ENCODE data around the gene FADS2.

FADS2 gene

DNA sequence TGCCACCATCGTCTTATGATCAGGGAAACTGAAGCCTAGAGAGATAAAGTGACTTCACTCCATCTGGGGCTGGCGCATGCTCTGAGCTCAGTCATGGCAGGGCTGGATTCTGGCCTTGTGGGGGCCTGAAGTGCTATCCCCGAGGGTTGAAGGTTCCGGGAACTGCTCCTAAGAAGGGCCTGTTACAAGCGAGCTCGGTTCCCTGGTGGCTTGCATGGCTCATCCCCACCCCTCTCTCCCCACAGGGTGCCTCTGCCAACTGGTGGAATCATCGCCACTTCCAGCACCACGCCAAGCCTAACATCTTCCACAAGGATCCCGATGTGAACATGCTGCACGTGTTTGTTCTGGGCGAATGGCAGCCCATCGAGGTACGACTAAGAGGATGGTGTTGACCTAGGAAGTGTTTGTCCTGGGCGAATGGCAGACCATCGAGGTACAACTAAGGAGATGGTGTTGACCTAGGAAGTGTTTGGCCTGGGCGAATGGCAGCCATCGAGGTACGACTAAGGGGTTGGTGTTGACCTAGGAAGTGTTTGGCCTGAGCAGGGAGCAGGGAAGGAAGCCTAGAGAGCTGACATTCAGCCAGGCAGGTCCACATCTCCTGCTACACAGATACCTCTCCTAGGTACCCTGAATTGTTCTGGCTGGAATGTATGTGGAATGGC is 19.9 kb downstream of the FADS2 start:
- no peak for DNase-seq

DNA sequence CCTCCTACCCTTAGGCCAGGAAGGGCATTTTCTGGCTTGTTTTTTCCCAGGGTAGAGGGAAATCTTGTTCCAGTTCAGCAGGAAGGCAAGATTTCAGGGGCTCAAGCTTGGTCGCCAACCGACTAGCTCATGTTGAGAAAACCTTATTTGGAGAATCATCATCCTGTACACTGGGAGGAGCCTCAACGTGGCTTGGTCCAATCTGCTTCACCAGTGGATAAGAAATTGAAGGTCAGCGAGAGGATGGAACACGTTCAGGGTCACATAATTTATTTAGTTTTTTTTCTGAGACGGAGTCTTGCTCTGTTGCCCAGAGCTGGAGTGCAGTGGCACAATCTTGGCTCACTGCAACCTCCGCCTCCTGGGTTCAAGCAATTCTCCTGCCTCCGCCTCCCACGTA is 20.5 kb downstream of the FADS2 start:
- no peak for DNase-seq

DNA sequence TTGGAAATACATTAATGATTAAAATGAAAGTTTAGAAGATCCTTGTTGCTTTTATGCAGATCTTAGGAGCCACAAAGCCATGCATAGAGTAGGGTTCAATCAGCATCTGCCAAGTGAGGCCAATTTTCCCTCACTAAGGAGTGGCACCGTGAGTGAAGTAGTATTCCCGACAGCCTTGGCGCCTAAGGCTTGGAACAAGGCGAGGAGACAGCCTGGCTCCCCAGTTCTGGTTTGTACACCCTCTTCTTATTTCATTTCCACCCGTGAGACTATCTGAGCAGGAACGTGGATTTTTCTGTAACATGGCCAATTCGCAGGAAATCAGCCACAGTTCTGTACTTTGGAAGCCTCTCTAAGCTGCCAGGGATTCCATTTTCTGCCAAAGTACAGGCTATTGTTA is 22.6 kb downstream of the FADS2 start:
- no peak for DNase-seq

DNA sequence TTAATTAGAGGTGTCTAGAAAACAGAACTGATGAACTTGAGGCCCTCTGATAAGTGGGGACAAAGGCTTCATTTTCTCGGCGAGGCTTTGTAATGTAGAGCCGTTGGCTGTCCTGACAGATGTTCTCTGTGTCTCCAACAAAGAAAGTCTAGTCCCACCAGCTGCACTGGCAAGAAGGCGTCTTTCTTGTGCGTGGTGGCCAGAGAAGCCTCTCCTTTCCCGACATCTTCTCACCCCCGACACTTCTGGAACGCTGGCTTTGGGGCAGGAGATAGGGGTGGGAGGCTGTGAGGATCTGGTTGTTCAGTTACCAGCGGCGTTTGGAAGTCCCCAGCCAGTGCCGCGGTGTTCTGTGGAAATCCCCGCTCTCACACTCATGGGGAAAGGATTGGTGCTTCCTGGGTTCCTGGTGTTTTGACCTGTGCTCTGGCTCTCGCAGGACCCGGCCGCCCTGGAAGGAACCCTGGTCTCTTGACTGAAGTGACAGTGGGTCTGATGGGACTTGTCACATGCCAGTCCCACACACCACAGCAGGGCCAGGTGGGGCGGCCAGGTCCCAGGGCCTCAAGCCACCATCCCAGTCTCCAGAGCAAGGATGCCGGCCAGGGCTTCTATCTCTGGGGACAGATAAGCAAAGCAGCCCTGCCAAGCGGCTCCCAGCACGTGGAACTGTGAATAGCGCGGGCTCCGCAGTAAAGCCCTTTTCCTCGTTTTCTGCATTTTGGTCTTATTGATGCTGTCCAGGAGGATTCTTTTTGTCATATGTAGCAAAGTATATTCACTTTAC is 23.2 kb downstream of the FADS2 start:
- no peak for DNase-seq

DNA sequence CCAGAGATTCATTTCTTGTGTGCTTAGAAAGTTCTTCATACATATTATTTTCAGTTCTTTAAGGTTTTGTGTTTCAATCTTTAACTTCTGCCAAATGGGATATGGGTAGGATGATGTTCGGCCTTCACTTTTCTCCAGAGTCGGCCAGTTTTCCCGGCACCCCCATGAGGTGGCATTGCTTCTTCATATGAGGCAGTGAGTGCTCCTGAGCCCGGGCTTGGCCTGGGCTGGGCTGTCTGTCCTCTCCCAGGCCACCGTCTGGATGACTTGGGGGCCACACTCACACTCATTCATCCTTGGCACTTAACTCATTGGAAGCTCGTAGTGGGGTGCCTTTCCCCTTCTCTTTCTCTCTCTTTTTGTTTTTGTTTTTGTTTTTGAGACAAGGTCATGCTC is 23.8 kb downstream of the FADS2 start:
- DNase-seq, result no peak

DNA sequence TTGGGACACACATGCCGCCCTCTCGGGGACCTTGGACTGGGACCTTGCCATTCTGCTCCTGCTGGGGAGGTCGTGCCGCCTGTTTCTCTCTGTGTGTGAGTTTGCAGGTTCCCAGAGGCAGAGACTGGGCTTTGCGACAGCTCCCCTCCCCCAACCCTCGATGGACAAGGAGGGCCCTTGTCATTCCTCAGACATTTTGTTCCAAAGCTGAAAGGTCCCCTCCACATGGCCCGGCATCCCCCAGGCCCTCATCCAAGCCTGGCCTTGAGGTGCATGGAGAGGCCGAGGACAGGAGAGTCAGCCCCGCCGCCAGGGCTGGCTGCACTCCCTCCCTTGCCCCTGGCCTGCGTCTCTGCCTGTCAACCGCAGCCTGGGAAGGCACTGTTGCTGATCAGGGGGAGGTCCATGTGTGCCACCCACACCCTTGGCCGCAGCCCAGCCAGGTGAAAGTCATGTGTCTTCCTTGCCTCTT is 25.6 kb downstream of the FADS2 start:
- no peak for DNase-seq

DNA sequence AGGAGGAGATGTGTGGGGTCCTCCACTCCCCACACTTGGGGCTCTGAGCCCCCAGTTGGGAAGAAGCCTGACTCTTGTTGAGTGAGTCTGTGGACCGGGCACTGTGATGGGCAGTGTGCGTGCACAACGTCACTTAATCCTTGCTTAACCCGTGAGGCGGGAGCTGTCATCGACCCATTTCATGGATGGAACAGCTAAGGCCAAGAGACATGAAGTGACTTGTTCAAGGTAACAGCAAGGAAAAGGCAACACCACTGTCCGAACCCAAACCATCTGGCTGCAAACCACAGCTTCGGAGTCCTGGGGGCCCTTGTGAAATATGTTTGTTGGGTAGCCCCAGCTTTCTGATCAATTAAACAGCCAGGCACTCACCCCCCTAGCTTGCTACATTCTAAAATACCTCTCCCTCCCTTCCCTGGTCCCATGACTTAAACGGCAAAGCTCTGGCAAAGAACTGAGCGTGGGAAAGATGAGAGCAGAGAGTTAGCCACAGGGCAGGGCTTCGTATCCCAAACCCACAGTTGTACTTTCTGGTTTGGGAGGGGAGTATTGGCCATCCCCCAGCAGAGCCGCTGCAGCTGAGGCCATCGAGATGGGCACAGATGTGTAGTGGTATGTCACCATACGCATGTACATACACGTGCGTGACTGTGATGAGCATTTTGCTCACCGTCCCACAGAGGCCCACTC is 26.3 kb downstream of the FADS2 start:
- no peak for DNase-seq

DNA sequence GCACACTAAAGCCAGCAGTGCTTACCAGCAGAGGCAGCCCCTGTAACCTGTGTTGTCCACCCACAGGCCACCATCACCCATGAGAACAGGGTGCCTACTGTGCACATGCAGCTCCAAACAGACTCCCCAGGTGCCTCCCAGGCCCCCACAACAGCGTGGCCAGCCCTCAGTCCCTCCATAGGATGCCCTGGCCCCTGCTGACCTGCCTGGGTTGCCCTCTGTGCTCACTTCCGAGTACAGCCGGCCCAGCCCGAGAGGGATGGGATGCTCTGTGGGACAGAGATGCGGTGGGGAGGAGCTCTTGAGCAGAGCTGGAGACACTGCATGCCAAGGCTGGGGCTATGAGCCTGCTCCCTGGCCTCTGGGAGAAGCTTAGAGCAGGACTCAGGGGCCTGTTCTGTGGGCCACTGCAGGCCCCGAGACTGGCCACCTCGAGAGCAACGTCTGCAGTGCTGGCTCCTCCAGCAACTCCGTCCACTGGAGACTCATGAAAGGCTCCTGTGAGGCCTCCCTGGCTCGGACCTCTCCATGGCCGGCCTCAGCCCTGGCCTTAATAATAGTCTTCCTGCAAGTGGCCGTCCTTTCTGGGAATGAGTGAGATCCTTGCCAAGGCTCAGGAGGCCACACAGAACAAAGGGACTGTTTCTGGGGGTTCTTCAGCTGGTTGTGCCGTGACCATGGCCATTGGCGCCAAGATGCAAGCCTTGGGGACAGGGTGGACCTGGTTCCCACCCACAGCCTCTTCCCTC is 27.0 kb downstream of the FADS2 start:
- DNase-seq, result no peak

DNA sequence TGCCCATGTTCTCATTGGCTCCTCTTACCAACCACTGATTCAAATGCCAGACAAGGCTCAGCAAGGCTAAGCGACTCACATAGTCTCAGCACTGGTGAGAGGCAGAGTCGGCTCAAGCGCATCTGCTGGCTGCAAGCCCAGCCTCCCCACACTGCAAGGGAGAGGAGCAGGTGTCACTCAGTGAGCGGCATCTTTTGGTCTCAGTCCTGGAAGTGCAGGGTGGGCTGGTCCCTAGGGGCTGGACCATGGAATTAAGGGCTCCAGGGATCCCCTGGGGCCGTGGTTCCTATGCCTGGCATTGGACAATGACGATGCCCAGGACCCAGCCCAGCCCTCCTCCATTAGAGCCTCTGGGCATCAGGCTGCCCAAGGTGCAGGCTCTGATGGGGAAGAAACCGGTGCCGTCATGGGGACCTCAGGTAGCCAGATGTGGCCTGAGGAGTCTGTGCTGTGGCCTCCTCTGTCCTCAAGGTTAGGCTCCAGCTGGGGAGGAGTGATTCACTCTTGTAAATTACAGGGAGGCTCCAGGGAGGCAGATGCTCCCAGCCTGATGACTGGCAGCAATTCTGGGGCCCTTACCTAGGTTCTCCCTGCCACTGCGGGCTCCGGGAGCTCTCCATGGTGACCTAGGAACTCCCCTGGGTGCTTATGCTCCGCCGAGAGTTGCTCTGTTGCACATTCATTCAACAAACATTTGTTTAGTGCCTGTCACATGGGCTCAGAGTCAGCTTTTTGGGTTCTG is 28.0 kb downstream of the FADS2 start:
- peak; percentile 31 for DNase-seq

DNA sequence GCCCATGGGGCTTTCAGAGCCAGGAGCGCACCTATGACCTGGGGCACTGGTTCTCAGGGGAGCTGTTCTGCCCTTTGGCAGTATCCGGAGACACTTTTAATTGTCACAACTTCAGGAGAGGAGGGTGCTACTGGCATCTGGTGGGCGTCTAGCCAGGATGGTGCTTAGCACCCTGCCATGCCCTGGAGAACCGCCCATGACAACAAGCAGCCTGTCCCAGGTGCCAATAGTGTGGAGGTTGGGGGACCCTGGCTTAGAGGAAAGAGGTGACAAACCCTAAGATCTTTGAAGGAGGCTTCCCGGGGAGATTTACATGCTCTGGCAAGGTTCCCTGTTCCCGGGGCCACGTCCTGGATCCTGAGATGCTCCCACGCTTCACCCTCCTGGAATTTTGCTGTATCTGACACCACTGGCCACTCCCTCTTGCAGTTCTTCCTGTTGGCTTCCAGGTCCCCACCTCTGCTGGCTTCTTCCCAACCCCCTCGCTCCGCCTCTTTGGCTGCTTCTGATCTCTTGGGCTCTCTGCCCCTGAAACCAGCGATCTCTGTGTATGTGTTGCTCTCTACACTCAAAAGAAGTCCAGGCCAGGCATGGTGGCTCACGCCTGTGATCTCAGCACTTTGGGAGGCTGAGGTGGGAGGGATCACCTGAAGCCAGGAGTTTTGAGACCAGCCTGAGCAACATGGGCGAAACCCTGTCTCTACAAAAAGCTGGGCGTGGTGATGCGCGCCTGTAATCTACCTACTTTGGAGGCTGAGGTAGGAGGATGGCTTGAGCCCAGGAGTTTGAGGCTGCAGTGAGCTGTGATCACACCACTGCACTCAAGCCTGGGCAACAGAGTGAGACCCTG is 32.2 kb downstream of the FADS2 start:
- DNase-seq, result no peak

DNA sequence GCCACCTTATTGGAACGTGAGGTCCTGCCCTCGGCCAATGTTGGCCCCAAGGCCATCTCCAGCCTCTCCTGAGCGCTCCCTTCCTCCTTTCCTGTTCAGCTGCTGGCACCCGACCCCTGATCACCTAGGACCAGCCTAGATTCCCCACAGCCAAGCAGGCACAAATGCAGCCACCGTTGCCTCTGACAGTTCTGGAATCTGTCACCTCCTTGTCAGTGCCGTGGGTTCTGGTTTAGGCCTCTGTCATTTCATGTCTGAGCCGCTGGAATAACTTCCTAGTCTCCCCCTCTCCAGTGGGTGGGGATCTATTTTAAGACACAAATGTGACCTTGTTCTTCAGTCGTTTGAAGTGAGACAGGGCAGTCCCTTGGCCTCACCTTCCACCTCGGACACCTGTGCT is 33.5 kb downstream of the FADS2 start:
- no peak for DNase-seq

DNA sequence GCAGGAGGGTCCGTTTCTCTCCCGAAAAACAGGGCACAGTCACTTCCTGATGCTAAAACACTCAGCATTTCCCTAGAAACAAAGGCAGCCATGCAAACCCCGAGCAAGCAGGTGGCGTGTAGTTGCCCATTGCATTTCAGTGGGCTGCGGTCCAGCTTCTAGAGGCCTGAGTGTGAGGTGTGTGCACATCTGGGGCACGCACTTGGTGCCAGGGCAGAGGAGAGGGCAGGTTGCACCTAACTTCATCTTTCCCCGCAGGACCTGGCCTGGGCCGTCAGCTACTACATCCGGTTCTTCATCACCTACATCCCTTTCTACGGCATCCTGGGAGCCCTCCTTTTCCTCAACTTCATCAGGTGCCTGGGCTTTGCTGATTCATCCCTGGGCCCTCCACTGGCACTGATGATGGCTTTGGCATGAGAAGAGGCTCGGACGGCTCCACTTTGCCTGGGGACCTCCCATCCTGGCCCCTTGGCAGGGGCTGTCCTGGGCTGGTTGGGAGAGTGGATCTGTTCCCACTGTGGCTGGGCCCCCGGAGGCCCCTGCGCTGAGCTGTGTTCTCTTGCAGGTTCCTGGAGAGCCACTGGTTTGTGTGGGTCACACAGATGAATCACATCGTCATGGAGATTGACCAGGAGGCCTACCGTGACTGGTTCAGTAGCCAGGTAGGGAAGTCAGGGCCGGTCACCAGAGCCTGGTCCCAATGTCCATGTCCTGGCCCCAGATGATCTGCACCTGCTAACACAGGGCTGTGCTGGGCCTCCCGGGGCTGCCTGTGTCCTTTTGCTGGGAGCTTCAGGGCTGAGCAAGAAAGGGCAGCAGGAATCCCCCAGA is 34.8 kb downstream of the FADS2 start:
- no peak for DNase-seq

DNA sequence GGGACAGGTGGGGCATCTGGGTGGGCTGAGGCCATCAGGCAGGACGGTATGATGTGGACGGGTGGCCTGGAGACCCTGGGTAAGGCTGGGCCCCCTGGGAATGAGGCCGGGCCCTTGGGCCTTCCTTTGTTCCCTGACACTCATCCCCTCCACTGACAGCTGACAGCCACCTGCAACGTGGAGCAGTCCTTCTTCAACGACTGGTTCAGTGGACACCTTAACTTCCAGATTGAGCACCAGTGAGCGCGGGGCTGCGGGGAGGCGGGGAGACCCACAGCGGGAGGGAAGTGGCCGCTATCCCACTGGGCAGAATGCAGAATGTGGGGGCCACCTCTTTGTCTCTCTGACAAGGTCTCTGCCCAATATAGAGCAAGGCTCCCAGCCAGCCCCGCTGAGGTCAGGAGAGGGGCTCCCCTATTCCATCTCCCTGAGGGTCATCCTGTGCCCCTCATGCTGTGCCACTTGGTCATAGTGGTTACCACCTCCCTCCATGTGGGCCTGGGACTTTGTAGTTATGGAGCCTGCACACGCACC is 35.5 kb downstream of the FADS2 start:
- DNase-seq, result no peak

DNA sequence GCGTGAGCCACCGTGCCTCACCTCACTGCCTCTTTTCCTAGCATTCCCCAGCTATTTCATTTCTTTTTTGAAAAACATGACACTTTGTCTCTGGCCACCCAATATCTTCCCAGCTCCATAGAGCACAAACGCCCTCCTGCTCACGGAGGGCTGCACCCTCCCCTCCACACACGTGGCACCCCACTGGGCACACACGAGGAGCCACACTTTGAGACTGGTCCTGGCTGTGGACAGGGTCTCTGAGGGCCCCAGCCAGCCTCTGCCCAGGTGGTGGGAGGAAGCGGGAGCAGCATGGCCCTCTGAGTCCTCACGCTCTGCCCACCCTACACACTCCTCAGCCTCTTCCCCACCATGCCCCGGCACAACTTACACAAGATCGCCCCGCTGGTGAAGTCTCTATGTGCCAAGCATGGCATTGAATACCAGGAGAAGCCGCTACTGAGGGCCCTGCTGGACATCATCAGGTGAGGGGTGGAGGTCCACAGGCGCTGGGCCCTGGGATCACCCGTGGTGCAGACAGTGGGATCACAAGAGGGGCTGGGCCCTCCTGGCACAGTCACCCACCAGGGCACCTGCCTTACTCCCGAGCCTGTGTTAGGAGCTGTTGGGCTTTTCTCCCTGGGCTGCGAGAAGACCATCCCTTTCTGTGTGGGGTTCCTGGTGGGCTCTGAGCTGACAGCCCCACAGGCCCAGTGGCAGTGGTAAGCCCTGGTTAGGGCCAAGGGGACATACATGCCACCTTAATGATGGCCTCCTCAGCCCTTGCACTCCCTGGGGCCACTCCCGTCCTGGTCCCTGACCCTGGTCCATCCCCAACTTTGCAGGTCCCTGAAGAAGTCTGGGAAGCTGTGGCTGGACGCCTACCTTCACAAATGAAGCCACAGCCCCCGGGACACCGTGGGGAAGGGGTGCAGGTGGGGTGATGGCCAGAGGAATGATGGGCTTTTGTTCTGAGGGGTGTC is 37.0 kb downstream of the FADS2 start:
- no peak for DNase-seq

DNA sequence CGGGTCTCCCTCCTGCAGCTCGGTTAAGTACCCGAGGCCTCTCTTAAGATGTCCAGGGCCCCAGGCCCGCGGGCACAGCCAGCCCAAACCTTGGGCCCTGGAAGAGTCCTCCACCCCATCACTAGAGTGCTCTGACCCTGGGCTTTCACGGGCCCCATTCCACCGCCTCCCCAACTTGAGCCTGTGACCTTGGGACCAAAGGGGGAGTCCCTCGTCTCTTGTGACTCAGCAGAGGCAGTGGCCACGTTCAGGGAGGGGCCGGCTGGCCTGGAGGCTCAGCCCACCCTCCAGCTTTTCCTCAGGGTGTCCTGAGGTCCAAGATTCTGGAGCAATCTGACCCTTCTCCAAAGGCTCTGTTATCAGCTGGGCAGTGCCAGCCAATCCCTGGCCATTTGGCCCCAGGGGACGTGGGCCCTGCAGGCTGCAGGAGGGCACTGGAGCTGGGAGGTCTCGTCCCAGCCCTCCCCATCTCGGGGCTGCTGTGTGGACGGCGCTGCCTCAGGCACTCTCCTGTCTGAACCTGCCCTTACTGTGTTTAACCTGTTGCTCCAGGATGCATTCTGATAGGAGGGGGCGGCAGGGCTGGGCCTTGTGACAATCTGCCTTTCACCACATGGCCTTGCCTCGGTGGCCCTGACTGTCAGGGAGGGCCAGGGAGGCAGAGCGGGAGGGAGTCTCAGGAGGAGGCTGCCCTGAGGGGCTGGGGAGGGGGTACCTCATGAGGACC is 38.3 kb downstream of the FADS2 start:
- DNase-seq, result no peak

DNA sequence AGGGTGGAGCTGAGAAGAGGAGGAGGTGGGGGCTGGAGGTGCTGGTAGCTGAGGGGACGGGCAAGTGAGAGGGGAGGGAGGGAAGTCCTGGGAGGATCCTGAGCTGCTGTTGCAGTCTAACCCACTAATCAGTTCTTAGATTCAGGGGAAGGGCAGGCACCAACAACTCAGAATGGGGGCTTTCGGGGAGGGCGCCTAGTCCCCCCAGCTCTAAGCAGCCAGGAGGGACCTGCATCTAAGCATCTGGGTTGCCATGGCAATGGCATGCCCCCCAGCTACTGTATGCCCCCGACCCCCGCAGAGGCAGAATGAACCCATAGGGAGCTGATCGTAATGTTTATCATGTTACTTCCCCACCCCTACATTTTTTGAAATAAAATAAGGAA is 38.9 kb downstream of the FADS2 start:
- DNase-seq, result no peak

DNA sequence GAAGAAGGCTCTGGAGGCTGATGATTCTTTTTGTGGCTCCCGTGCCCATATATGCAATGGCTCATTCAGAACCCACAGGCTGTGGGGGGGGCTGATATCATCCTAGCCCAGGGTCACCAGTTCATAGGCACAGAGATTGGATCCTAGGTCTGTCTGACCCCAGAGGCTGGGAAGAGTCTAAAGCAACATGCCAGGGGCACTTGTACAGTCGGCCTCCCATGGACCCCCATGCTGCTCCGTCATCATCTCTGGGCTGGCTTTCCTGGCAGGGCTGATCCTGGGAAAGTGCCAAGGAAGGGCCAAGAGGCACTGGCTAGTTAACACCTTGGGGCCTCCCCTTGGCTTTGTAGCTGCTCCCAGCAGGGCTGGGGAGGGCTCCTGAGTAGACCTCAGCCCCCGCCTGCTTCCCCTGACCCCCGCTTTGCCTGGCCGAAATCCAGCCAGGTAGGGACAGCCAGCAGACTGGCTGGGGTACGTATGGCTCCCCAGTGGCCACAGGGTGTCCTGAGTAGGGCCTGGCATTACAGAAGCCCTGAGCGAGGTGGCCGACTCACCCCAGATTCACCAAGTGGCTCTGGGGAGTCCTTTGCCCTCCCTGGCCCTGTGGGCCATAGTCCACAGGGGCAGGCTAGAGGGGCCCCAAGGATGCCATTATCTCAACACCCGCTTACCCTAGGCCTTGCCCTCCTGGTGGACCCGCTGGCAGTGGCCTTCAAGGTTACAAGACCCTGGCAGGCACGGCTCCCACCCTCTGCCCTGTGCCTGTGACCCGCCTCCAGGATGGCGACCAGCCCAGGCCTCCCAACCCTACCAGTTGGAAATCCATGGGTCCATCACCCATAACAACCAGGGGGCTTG is 40.7 kb downstream of the FADS2 start:
- no peak for DNase-seq

DNA sequence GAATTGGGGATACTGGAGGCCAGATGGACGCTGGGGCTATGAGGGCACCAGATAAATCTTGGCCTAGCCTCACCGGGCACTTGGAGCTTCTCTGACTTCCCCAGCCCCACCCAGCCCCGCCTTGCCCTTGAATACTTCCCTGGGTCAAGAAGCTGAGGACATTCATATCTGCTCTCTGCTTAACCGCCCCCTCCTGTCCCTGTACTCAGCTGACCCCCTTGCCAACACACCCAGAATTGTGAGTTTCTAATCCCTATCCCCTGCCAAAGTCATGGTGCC is 41.3 kb downstream of the FADS2 start:
- DNase-seq, result no peak

Data from NCI-H2227 treated with DMSO at 0.1 percent for 48 hours (cell line).